Measurements from ENCODE around the gene TLX2. TPM values are rescaled to one million over a fixed set of nuclear protein-coding genes. Genes with fewer than 3 reads are reported as not detected.

Gene TLX2
- total and polyA plus RNA-seq, 12 donors, result not detected

- intact Hi-C loops (cut with DNase I), result no loop called here
- Histone ChIP-seq H3K36me3 (peaks cover 0 to 11% (median 3%) of the 10 kb centered on the region in 9 donors), H3K27ac (no peak overlapping the region), H3K4me1 (peaks cover 13 to 45% (median 36%) of the 10 kb centered on the region in 9 donors), H3K27me3 (peaks cover 28 to 69% (median 62%) of the 10 kb centered on the region in 7 donors), H3K4me3 (no peak overlapping the region), H3K9me3 (no peaks in the 10 kb centered on the region)
- no peak for ATAC-seq
- DNase-seq, result no peak
- WGBS, 2 donors, result 78 to 80% methylated on average over 4 of the region's 4 CpGs
- TF ChIP-seq CTCF (IDR thresholded peaks at IDR 0.05), result no peak
Measured at GRCh38 chr2:74510272-74510671, 4.0 kb upstream of the TLX2 start.

GRCh38 chr2:74511104-74511989 is 2.9 kb upstream of the TLX2 start:
- Histone ChIP-seq H3K36me3 (peaks cover 0 to under 1% (median 0%) of the 10 kb centered on the region in 9 donors), H3K27me3 (peaks cover 38 to 80% (median 68%) of the 10 kb centered on the region in 7 donors), H3K9me3 (no peaks in the 10 kb centered on the region), H3K4me3 (no peak overlapping the region), H3K27ac (no peak overlapping the region), H3K4me1 (peaks cover 9 to 44% (median 36%) of the 10 kb centered on the region in 9 donors)
- DNase-seq (no peak), ATAC-seq (no peak)
- WGBS, 2 donors, result 35 to 38% methylated on average over 11 of the region's 11 CpGs
- intact Hi-C loops (cut with DNase I), result no loop called here
- no peak for TF ChIP-seq CTCF (IDR thresholded peaks at IDR 0.05)

- intact Hi-C loops (cut with DNase I), result no loop called here
- Histone ChIP-seq H3K4me1 (peaks cover 8 to 39% (median 33%) of the 10 kb centered on the region in 9 donors), H3K27ac (no peak overlapping the region), H3K4me3 (no peak overlapping the region), H3K27me3 (peaks cover 45 to 96% (median 85%) of the 10 kb centered on the region in 7 donors), H3K9me3 (no peaks in the 10 kb centered on the region), H3K36me3 (no peaks in the 10 kb centered on the region)
- WGBS, 2 donors, result 5 to 7% methylated on average over 32 to 36 of the region's 36 CpGs
- TF ChIP-seq CTCF (IDR thresholded peaks at IDR 0.05), result no peak
- ATAC-seq, result no peak
- DNase-seq, result no peak
Measured at GRCh38 chr2:74512744-74513604, 1.3 kb upstream of the TLX2 start.

All from heart right ventricle (tissue), 16 donors.